GM18520 (cell line): ENCODE data around the gene C3orf18.
"Not testable (repeated sequence)": the region's sequence is repeated elsewhere in the genome, so short reads cannot be mapped to it uniquely, and the experiment has no call there.

Source experiments
- ATAC-seq: cut with Tn5 transposase; IDR thresholded peaks from one replicate; pipeline ENCODE4 v1.9.1; 2021; ENCODE audit not compliant: unreplicated experiment

The C3orf18 gene

DNA sequence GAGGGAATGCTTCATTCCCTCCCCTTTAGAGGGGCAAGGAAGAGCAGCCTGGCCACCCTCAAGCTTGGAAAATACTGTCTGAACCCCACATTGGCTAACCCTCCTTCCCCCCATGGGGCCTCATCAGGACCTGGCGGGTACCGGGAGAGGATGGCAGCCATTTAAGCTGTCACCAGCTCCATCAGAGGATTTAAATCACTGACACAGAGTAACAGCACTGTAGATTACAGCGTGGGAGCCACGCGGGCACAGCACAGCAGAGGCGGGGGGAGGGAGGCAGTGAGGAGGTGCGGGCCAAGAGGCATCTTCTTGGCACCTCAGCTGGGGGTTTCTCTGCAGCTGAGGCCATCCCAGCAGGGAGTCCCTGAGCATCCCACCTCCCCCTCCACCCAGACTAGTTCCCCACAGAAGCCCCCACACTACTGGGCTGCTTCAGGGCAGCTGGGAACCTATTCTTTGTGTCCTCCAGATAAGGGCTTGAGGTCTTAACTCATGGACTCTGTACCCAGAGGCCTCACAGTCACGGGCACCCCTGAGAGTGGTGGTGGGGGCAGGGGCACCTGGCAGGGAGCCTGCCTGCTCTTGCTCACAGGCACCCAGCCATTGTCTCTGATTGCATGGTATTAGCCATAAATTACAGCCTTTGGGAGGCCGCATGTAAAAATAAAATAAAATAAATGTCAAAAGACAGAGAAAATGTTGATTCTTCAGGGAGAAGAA is 42.2 kb downstream of the C3orf18 start:
- no peak for ATAC-seq

DNA sequence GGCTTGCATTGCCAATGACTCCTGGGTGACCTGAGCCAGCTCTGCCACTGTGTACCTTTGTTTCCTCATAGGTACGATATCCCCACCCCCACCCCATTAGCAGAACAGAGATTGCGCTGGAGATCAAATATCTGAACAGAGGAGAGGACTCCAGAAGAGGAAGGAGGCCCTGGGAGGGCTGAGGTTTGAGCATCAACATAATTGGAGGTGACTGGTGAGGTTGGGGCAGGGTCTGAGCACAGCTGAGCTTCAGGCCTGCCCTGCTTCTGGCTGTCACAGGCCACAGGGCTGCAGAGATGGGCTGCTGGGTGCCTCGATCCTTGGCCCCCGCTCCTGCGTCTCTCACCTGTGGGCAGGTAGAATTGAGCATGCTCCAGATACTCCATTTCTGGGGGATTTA is 42.8 kb downstream of the C3orf18 start:
- ATAC-seq: no peak

DNA sequence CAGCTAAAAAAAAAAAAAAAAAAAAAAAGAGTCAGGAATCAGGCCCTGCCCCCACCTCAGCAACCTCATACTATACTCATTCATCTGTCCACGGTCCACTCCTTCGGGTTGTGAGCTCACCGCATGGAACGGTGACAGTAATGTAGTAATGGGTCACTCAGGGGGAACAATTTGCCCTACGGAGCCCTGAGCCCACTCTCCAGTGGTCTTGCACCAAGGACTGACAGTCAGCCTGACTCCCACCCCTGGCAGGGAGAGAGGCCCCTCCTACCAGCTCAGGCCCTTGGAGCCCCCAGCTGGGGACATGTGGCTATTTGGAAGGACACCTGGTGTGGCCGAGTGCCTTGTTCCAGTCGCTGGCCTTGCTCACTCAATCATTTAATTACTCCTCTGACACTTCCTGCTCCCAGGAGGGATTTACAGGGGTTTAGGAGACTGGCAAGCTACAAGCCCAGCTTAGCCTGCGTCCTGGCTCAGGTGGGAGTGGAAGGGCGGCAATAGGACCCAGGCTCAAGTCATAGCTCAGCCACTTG is 44.2 kb downstream of the C3orf18 start:
- no peak for ATAC-seq

DNA sequence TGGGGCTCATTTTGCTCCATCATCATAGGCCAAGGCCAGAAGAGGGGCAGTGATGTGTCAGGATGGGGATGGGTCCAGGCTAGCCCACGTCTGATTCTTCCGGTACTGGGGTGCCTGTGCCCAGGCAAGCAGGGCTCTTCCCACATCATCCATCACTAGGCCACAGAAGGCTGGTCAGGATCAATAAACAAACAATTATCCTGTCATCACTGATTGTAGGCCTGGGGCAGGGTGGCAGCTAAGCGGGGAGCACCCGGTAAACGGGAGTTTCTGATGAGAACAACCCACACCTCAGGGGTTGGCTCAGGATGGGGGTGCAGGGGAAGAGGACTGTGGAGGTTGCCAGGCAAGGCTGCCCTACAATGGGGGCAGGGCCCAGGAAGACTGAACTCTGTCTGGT is 46.0 kb downstream of the C3orf18 start:
- no peak for ATAC-seq

DNA sequence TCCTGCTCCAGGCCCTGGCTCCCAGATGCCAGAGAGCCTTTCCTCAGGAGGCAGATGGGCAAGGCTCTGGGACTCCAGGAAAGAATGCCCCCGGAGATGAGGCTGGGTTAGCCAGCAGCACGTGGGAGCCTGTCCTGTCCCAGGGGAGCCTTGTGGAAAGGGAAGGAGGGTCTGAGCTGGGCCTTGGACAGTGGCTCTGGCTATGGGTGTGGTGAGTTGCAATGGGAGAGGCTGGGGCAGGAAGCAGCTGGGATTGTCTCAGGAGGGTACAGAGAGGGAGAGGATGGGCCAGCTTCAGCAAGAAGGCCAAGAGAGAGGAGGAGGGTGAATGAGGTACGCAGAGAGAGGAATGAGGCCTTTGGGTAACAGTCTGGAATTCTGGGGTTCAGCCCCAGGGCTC is 46.7 kb downstream of the C3orf18 start:
- ATAC-seq: no peak

DNA sequence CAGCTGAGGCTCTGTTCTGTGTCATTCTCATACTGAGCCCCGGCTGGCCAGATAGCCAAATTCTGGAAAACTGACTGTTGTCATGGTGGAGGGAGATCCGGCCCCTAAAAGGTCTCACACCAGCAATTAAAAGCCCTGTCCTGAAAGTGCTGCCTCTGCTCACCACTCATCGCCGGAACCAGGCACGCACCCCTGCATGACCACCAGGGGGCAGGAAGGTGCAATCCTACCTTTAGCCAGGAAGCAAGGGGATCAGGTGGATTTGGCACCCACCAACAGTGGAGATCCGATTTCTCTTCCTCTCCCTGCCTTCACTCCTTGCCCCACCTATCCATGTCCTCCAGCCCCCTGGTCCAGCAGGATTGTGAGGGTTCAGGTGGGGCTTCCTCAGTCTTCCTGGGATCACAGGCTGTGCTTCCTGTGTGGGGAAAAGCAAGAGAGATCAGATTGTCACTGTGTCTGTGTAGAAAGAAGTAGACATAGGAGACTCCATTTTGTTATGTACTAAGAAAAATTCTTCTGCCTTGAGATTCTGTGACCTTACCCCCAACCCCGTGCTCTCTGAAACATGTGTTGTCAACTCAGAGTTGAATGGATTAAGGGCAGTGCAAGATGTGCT is 48.0 kb downstream of the C3orf18 start:
- no peak for ATAC-seq

DNA sequence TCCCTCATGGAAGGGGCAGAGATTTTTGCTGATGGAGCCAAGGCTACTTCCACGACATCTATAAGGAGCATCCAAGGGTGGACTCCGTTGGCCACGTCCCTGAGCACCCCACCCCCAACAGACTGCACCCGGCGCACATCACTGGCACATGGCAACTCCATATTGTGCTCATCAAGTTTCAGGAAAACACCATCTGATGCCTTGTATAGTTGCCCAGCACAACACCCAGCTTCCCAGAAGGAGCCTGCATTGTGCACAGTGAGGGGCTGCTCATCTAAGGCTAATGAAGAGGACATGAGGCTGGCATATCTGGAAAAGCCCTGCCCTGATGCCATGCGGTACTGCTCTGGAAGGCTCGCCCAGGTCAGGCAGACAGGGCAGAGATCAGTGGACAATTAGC is 49.1 kb downstream of the C3orf18 start:
- ATAC-seq: no peak

DNA sequence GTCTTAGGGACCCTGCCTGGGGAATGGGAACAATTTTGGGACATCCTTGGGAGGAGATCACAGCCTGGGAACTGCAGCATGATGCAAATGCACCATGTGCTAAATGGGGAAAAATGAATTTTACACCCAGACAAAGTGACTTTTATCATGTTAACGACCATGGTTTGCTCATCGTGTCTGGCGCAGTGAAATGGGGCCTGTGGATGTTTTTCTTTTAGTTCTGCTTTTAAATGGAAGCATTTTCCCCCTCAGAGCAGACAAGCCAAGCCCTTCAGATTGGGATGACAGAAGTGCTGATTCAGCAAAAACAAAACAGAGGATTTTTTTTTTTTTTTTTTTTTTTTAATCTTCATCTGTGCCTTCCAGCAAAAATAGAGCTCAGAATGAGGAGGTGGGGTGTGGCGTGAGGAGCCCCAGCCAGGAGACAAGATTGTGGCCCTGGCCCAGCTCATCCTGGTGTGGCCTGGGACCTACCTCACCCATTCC is 49.8 kb downstream of the C3orf18 start:
- ATAC-seq: no peak

DNA sequence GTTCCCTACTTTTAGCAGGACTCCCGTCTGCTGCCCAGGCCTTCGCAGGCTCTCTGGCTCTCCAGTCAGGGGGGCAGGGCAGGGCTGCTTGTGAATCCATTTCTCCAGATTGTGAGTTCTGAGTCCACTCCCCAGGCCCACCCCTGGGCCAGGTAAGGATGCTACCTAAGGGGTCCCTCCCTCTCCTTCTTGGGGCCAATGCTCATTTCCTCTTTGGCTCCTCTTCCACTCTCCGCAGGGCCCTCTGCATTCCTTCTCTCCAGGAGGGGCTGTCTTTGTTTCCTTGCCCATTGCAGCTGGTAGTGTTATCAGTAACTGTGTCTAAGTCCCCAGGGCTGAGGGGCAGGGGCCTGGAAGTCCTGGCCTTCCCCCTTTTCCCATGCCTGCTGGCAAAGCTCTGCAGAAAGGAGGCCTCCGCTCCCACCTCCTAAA is 51.1 kb downstream of the C3orf18 start:
- no peak for ATAC-seq

DNA sequence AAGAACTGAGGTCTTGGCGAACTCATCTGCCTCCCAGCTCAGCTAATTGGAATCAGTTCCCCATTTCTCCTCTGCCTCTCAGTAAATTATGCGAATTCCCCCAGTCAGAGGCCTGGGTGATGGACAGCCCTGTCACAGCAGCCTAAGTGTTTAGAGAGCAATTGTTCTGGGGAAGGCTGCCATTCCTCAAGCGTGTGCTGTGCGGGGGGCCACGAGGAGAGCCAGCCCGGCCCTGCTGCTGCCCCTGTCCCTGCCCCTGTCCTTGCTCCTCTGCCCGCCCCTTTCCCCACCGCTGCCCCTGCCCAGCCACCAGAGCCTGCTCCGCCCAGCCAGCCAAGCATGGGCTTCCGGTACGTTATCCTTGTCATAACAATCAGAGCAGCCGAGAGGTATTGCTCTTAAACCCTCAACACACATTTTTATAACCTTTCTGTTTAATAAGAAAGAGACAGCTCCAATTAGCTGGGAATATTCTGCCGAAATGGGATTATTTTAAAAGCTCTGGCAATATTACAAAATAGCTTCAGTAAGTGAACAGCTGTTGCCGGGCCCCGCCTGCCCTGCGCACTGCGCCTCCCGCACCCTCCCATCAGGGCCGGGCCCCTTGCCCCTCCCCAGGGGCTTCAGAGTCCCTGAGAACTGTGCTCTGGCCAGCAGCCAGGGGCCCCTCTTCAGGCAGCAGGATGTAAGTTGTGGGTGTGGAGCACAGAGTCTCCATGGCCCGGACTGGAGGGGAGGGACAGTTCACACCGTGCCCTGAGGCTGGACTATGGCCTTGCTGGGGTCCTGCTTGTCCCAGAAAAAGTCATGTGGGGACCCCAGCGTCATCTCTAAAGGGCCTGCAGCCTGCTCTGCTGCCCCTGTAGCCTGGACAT is 51.7 kb downstream of the C3orf18 start:
- no peak for ATAC-seq

DNA sequence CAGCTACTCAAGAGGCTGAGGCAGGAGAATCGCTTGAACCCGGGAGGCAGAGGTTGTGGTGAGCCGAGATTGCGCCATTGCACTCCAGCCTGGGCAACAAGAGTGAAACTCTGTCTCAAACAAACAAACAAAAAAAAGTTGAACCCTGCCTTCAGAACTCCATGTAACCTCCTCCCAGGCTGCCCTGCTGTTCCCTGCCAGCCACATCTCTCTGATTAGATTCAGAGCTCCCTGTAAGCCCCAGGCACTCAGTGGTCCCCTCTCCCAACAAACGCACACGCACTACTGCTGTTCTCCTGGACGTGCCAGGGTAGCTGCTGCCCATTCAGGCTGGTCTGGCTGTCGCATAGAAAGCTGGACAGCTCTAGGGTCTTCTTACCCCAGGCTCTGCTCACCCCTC is 54.6 kb downstream of the C3orf18 start:
- ATAC-seq: not testable (repeated sequence)

DNA sequence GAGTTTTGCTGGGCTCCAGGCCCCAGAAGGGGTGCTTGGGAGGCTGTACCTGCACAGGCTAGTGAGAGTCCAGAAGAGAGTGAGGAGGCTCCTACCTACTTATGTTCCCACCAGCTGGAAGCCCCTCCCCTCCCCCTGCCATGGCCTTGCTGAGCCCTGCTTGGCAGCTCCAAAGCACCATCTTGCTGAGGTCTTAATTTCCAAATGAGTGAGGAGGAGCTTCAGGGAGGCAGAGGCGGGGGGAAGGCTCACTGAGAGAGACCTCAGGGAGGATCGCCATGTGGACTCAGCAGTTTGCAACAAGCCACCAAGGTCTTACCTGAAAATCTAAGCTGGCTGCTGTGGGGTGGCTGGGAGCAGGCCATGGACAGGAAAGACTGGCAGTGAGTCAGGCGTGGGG is 55.4 kb downstream of the C3orf18 start:
- ATAC-seq: no peak

DNA sequence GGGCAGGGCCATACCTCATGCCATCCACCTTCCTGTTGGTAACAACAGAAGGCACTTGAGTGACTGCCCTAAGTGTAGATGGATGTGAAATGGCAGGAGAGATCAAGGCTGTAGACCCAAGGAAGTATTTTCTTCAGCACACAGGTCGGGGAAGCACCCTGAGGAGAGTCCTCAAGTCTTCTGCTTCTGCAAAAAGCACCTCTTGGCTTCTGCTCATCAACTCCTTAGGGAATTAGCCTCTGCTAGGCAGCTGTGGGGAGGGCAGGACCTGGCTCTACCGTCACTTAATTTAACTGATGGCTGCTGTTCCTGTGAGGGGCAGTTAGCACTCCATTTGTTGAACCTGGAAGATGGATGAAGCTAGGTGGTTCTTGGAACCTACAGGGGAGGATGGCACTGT is 57.2 kb downstream of the C3orf18 start:
- ATAC-seq: no peak

DNA sequence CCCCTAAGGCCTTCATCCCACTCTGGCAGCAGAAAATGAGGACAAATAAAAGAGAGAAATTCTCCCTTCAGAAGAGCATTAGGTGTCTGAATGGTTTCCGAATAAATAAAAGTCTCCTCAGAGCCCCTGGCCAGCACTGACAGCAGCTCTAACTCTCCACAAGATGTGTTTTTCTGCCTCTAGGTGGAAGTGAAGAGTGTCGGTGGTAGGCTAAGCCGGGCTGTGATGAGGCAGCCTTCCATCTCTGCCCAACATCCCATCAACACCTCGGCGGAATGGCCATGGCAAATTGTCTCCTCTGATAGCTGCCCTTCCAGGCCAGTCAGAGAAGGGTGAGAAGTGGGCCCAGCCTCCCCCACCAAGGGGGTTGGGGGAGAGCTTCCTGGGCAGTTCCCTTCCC is 57.8 kb downstream of the C3orf18 start:
- no peak for ATAC-seq

DNA sequence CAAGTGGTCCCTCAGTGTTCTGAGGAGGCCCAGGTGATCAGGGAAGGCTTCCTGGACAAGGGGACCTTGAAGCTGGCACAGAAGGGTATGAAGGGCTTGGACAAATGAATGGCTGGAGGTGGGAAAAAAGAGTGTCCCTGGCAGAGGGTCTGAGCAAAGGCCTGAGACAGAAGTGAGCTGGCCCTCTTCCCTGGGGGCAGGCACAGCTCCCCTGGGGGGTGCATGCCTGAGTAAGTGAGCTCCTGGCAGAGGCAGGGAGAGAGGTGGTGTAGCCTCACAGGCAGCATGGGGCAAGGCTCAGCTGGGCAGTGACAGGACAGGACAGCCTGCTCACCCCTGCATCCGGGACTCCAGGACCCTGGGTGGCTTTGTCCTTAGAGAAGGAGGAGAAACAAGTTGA is 58.7 kb downstream of the C3orf18 start:
- no peak for ATAC-seq
